HCT116 (cell line): Measurements from ENCODE around the gene KLHL25.
"Not testable (repeated sequence)": the region's sequence is repeated elsewhere in the genome, so short reads cannot be mapped to it uniquely, and the experiment has no call there.

Source experiments
- CEBPB ChIP-seq: IDR thresholded peaks from 2 replicates; pipeline ENCODE4 v1.6.1; 2012; ENCODE audit warnings: low read depth
- CTCF ChIP-seq, 3 experiments: fragments of 200-600 bp in 1 of 3; sonication (generic) in 1 of 3; IDR thresholded peaks in 2 of 3; conservative IDR thresholded peaks in 1 of 3; 2 replicates each; pipeline ENCODE4 v1.5.1; 2012 to 2017; ENCODE audit warnings: low read depth in 2 of 3, low read length in 2 of 3, antibody characterized with exemption in 1 of 3, borderline replicate concordance in 1 of 3, control low read depth in 1 of 3, mild to moderate bottlenecking in 1 of 3, mixed read lengths in 1 of 3, mixed run types in 1 of 3, moderate library complexity in 1 of 3; ENCODE audit not compliant: insufficient read depth in 1 of 3
- EZH2 ChIP-seq: fragments of 200-600 bp; sonication (generic); IDR thresholded peaks from 2 replicates; pipeline ENCODE4 v1.6.1; 2017; ENCODE audit warnings: antibody characterized with exemption, mixed run types
- POLR2A ChIP-seq: IDR thresholded peaks from 2 replicates; pipeline ENCODE4 v1.7.0; 2011; ENCODE audit warnings: borderline replicate concordance; ENCODE audit not compliant: insufficient read depth, insufficient read length; ENCODE audit errors: extremely low read depth
- POLR2AphosphoS5 ChIP-seq: IDR thresholded peaks from 2 replicates; pipeline ENCODE4 v1.6.1; 2011; ENCODE audit warnings: mild to moderate bottlenecking, low read depth, low read length, moderate library complexity
- TF ChIP-seq, protein P1 (sequence below): IDR thresholded peaks from 2 replicates; pipeline ENCODE4 v1.6.1; 2012

GRCh38 chr15:85829754-85830153 is 35.0 kb upstream of the KLHL25 start:
- not testable (repeated sequence) for TF ChIP-seq CTCF (IDR thresholded peaks at IDR 0.05 in 2 of 3, conservative IDR thresholded peaks at IDR 0.05 in 1 of 3; ENCODE audit: borderline replicate concordance in 1 of 3, insufficient read depth in 1 of 3, low read depth in 2 of 3, low read length in 2 of 3); EZH2; POLR2A; CEBPB; POLR2AphosphoS5
- TF ChIP-seq, protein P1, sequence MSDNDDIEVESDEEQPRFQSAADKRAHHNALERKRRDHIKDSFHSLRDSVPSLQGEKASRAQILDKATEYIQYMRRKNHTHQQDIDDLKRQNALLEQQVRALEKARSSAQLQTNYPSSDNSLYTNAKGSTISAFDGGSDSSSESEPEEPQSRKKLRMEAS = not testable (repeated sequence)
